ENCODE data around the gene EIF1AD.

DNA sequence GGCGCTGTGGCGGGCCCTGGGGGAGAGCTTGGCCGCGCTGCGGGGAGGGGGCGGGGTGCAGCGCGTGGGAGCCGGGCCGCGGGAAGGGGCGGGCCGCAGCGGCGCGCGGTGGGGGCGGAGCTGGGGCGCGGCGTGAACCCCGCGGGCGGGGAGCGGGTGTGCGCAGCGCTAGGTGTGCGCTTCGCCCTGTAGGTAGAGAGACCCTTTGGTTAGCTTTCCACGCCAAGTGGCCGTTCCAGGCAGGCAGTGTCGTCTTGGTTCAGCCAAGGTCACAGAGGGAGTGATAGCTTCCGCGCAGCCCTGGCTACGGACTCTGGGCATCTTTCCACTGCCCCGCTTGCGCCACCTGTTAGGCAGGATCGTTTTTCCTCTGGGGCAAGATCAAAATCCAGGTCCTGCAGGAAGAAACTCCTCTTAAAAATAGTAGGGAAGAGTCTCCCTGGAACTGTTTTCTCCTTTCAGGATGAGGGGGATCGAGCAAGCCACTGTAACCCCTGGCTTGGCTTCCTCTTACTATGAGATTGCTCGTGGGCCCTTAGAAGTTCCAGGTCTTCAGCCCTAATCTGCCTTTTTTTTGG is 780 bp upstream of the EIF1AD start:
- no peak for TF ChIP-seq EZH2 (IDR thresholded peaks at IDR 0.05; ENCODE audit: borderline replicate concordance)
- TF ChIP-seq CTCF (IDR thresholded peaks at IDR 0.05; ENCODE audit: poor library complexity): no peak
- no peak for TF ChIP-seq EZH2phosphoT487 (IDR thresholded peaks at IDR 0.05; ENCODE audit: low read depth, severe bottlenecking, unreplicated experiment)
